H1 (cell line): Measurements from ENCODE around the gene MFSD2A.

ENCODE experiments used
- EGR1 ChIP-seq: IDR thresholded peaks from 2 replicates; pipeline ENCODE4 v1.6.1; 2011; ENCODE audit warnings: low read depth, low read length, borderline replicate concordance
- EP300 ChIP-seq, 2 experiments: IDR thresholded peaks; 1 replicate in 1 of 2; 2 replicates in 1 of 2; pipeline ENCODE4 v1.6.1; 2011 to 2012; ENCODE audit warnings: low read depth in 2 of 2, low read length in 2 of 2, mild to moderate bottlenecking in 2 of 2, borderline replicate concordance in 1 of 2, inconsistent platforms in 1 of 2, moderate library complexity in 1 of 2
- GTF2F1 ChIP-seq: IDR thresholded peaks from 2 replicates; pipeline ENCODE4 v1.6.1; 2012; ENCODE audit warnings: low read depth, low read length, improper control_type of control experiment, borderline replicate concordance
- JUN ChIP-seq: IDR thresholded peaks from 2 replicates; pipeline ENCODE4 v1.6.1; 2011; ENCODE audit warnings: low read depth, mild to moderate bottlenecking, improper control_type of control experiment, low read length
- POLR2A ChIP-seq, 2 experiments: IDR thresholded peaks; 1 replicate in 1 of 2; 2 replicates in 1 of 2; pipeline ENCODE4 v1.6.1; 2011; ENCODE audit warnings: low read depth in 2 of 2, low read length in 2 of 2, mild to moderate bottlenecking in 2 of 2; ENCODE audit errors: control extremely low read depth in 1 of 2
- POLR2AphosphoS5 ChIP-seq: IDR thresholded peaks from 2 replicates; pipeline ENCODE4 v1.6.1; 2011; ENCODE audit warnings: low read depth, low read length
- RFX5 ChIP-seq: IDR thresholded peaks from 2 replicates; pipeline ENCODE4 v1.6.1; 2011; ENCODE audit warnings: low read depth, low read length, improper control_type of control experiment, borderline replicate concordance
- RNF2 ChIP-seq: fragments of 200-900, 300-1000 bp; sonication (generic); IDR thresholded peaks from 2 replicates; pipeline ENCODE4 v1.7.1; 2016; ENCODE audit warnings: borderline replicate concordance, low read depth, mild to moderate bottlenecking, antibody characterized with exemption, low read length; ENCODE audit not compliant: poor library complexity, severe bottlenecking; ENCODE audit errors: missing control alignments
- TBP ChIP-seq: IDR thresholded peaks from 2 replicates; pipeline ENCODE4 v1.6.1; 2011; ENCODE audit warnings: low read depth, low read length, improper control_type of control experiment
- YY1 ChIP-seq: IDR thresholded peaks from 2 replicates; pipeline ENCODE4 v1.6.1; 2011; ENCODE audit warnings: low read depth, mild to moderate bottlenecking, low read length
- TF ChIP-seq, protein P1 (sequence below), 3 experiments: IDR thresholded peaks; 1 replicate in 2 of 3; 2 replicates in 1 of 3; pipeline versions ENCODE4 v1.5.1 to v1.6.1; 2011; ENCODE audit warnings: low read length in 3 of 3, mild to moderate bottlenecking in 3 of 3, inconsistent platforms in 2 of 3, low read depth in 1 of 3, moderate library complexity in 1 of 3; ENCODE audit not compliant: insufficient read depth in 1 of 3; ENCODE audit errors: control extremely low read depth in 1 of 3

- TF ChIP-seq, protein P1, sequence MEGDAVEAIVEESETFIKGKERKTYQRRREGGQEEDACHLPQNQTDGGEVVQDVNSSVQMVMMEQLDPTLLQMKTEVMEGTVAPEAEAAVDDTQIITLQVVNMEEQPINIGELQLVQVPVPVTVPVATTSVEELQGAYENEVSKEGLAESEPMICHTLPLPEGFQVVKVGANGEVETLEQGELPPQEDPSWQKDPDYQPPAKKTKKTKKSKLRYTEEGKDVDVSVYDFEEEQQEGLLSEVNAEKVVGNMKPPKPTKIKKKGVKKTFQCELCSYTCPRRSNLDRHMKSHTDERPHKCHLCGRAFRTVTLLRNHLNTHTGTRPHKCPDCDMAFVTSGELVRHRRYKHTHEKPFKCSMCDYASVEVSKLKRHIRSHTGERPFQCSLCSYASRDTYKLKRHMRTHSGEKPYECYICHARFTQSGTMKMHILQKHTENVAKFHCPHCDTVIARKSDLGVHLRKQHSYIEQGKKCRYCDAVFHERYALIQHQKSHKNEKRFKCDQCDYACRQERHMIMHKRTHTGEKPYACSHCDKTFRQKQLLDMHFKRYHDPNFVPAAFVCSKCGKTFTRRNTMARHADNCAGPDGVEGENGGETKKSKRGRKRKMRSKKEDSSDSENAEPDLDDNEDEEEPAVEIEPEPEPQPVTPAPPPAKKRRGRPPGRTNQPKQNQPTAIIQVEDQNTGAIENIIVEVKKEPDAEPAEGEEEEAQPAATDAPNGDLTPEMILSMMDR (IDR thresholded peaks at IDR 0.05; ENCODE audit: control extremely low read depth in 1 of 3, insufficient read depth in 1 of 3, low read depth in 1 of 3, low read length in 3 of 3), result peak in 2 of 3 experiments; percentile 20 to 49; a peak in 2 of 4 replicates
- no peak for TF ChIP-seq GTF2F1
- TF ChIP-seq POLR2A (IDR thresholded peaks at IDR 0.05; ENCODE audit: control extremely low read depth in 1 of 2, low read depth in 2 of 2, low read length in 2 of 2), result no peak
- TF ChIP-seq RNF2, result no peak
- no peak for TF ChIP-seq EGR1
- TF ChIP-seq POLR2AphosphoS5, result no peak
- no peak for TF ChIP-seq RFX5
- TF ChIP-seq JUN, result no peak
- TF ChIP-seq TBP, result no peak
- no peak for TF ChIP-seq EP300 (IDR thresholded peaks at IDR 0.05; ENCODE audit: borderline replicate concordance in 1 of 2, low read depth in 2 of 2, low read length in 2 of 2)
- TF ChIP-seq YY1, result no peak
Measured at GRCh38 chr1:40017951-40018575, 63.1 kb downstream of the MFSD2A start.
